Psoas muscle (tissue), 8 donors: ENCODE measurements around the gene COL27A1. TPM values are rescaled to one million over a fixed set of nuclear protein-coding genes. Genes with fewer than 3 reads are reported as not detected.
A peak's percentile ranks its signal among the peaks of the same experiment; 100 is the strongest.

ENCODE experiments used
- ATAC-seq, 4 donors: fragments of 200-7000 bp; cut with Tn5 transposase; one replicate each; pipeline ENCODE4 v1.9.1; 2020; ENCODE audit warnings: moderate library complexity in 3 of 4, mild to moderate bottlenecking in 2 of 4
- DNase-seq, 2 donors: peaks; one replicate each; pipeline ENCODE4 v3.0.0-alpha.2; 2020
- H3K27ac ChIP-seq: fragments of 200-600 bp; one replicate; pipeline ENCODE4 v1.8.0; 2022
- H3K27me3 ChIP-seq, 3 donors: fragments of 200-600 bp in 1 of 3; one replicate each; pipeline versions ENCODE4 v1.6.1 to v1.8.0; 2013 to 2022; ENCODE audit warnings: low read length in 2 of 3, mild to moderate bottlenecking in 2 of 3, moderate library complexity in 1 of 3; ENCODE audit not compliant: insufficient read depth in 3 of 3
- H3K36me3 ChIP-seq, 2 donors: fragments of 200-600 bp in 1 of 2; one replicate each; pipeline versions ENCODE4 v1.6.1 to v1.8.0; 2013 to 2022; ENCODE audit warnings: low read depth in 1 of 2, mild to moderate bottlenecking in 1 of 2, moderate library complexity in 1 of 2; ENCODE audit not compliant: insufficient read depth in 1 of 2
- H3K4me1 ChIP-seq: fragments of 200-600 bp; one replicate; pipeline ENCODE4 v1.8.0; 2022
- H3K4me3 ChIP-seq: fragments of 200-600 bp; one replicate; pipeline ENCODE4 v1.8.0; 2022; ENCODE audit warnings: mild to moderate bottlenecking
- H3K9me3 ChIP-seq: fragments of 200-600 bp; one replicate; pipeline ENCODE4 v1.8.0; 2022
- whole genome bisulfite sequencing, 3 donors: extraction: QIAGEN DNeasy Blood & Tissue Kit; methylation state at CpG; one replicate each; pipeline versions ENCODE4 v1.1.6 to v1.1.7; 2013; 5-methylcytosine and 5-hydroxymethylcytosine counted together
- intact Hi-C, 2 donors: fragments of 100-400 bp; cut with DNase I; formaldehyde crosslinking; loops; one replicate each; pipeline versions ENCODE4 v1.11.0 to v1.14.2; 2022
- polyA plus RNA-seq, 3 donors: library from polyadenylated mRNA; stranded (reverse); fragments of 200-250 nt; gene quantifications; one replicate each; pipeline ENCODE4 v1.2.3, GENCODE V29; 2013
- total RNA-seq, 4 donors: library from RNA; stranded (reverse); fragmentation: NEBNext Ultra II Directional in 2 of 4; extraction: Animal tissue kit (Norgen Biotek cat#: 25700) in 2 of 4; gene quantifications; one replicate each; pipeline versions ENCODE4 v1.2.1 to v1.2.4, GENCODE V29; 2021 to 2023
- TF ChIP-seq, protein P1 (sequence below): fragments of 200-600 bp; IDR thresholded peaks from one replicate; pipeline ENCODE4 v1.8.0; 2022; ENCODE audit warnings: antibody characterized with exemption
- donor health status: healthy with polysubstance abuse.
- donor health status: DM: no; HTN: no; CAD: no; lungs with moderate emphysema.
- donor health status: Bipolar disorder and iron deficiency.
- donor health status: healthy.
- donor health status: DM: yes; HTN: yes; CAD: no.
- donor health status: DM: no; HTN: no; CAD: no.
- donor health status: DM: no; HTN: no; CAD: no.
- donor health status: DM: yes; HTN: yes; CAD: no.

COL27A1 gene
- total and polyA plus RNA-seq, 7 donors: 1.1 to 8.5 (median 3.9) TPM

DNA sequence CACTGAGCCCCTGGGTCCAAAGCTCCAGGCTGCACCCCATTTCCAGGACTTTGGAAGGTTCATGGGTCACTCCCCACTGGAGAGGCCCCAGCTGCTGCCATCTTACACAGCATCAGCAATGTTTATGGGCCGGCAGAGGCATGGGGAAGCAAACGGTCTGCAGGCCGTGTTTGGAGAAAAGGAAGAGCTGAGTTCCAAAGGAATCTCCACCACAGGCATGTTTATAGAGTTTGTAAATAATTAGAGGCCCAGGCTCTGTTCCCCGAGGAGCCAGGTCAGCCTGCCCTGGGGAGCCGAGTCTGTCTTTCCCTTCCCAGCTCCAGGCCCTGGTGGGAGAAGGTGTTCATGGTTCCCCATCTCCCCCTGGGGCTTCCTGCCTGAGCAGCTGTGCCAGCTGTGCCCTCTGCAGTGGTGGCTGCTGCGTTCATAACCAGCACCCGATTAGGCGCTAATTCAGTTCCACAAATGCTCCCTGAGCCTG lies 64.8 kb downstream of the COL27A1 start:
- 86 to 92% (median 88%) methylated on average over 8 of the region's 8 CpGs for WGBS, 3 donors
- no peaks in the 10 kb centered on the region for H3K9me3 ChIP-seq
- no peak for ATAC-seq
- H3K4me1 ChIP-seq: peaks cover 16% of the 10 kb centered on the region
- no peak overlapping the region for H3K27ac ChIP-seq
- no peaks in the 10 kb centered on the region for H3K36me3 ChIP-seq
- no peak overlapping the region for H3K4me3 ChIP-seq
- TF ChIP-seq, protein P1, sequence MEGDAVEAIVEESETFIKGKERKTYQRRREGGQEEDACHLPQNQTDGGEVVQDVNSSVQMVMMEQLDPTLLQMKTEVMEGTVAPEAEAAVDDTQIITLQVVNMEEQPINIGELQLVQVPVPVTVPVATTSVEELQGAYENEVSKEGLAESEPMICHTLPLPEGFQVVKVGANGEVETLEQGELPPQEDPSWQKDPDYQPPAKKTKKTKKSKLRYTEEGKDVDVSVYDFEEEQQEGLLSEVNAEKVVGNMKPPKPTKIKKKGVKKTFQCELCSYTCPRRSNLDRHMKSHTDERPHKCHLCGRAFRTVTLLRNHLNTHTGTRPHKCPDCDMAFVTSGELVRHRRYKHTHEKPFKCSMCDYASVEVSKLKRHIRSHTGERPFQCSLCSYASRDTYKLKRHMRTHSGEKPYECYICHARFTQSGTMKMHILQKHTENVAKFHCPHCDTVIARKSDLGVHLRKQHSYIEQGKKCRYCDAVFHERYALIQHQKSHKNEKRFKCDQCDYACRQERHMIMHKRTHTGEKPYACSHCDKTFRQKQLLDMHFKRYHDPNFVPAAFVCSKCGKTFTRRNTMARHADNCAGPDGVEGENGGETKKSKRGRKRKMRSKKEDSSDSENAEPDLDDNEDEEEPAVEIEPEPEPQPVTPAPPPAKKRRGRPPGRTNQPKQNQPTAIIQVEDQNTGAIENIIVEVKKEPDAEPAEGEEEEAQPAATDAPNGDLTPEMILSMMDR: no peak
- intact Hi-C loops: no loop called here
- no peak for DNase-seq
- no peaks in the 10 kb centered on the region for H3K27me3 ChIP-seq

DNA sequence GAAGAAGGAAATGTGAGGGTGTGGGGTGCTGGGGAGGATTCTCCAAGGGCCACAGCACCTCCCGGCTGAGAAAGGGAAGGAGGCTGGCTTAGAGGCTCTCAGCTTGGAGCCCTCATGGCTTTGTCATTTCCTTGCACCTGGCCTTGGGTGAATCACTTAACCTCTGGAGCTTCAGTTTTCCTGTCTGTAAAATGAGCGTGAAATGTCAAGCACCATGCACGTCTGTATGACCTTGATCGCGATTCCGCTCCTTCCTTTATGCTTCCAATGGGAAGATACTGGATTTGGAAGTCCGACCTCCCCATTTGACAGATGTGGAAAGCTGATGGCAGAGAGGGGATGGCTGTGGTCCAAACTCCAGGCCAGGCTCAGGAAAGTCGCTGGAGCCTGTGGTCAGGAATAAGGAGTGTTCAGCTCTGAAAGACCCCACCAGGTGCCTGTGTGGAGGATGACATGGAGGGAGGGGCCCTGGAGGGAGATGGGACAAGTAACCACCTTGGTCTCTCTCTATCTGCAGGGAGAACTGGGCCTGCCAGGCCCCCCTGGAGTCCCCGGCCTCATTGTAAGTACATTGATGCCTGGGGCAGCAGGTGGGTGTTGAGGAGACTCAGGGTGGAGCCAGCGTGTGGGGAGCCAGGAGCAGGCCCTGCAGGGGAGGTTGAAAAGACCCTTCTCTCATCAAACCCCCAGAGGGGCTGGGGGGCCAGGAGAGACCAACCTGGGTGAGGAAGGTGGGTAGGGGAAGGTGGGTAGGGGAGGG lies 66.5 kb downstream of the COL27A1 start:
- intact Hi-C loops: no loop called here
- DNase-seq: no peak

DNA sequence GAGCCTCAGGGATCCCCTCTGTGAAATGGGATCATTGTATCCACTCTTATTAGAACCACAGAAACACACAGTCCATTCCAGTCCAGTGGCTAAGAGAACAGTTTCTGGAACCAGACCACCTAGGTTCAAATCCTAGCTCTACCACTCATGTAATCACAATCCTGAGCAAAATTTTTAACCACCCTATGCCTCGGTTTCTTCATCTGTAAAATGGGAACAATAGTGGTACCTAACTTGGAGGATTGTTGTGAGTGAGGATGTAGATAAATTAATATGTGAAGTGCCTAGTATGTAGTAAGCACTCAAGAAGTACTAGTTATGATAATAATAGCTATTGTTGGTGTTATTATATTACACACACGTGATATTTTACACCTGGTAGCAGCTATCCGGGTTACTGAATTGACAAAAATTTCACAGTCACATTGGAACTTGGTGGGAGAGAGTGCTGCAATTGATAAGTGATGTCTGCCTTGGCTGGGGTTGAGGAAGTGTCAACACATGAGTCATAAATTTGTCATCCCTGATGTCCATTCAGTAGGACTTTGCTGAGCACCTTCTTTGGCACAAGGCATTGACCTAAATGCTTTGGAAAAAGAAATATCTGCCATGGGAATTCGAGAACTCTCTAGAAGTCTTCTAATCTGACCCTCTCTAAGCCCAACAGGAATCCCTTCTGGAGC lies 68.4 kb downstream of the COL27A1 start:
- TF ChIP-seq, protein P1: no peak
- H3K4me3 ChIP-seq: no peak overlapping the region
- H3K9me3 ChIP-seq: no peaks in the 10 kb centered on the region
- no peaks in the 10 kb centered on the region for H3K36me3 ChIP-seq
- intact Hi-C loops: no loop called here
- DNase-seq (no peak), ATAC-seq (peak; percentile 85 to 91 (median 88))
- WGBS, 3 donors: 53 to 73% (median 57%) methylated on average over 4 of the region's 4 CpGs
- no peaks in the 10 kb centered on the region for H3K27me3 ChIP-seq
- H3K27ac ChIP-seq: peak overlapping the region; percentile 67
- H3K4me1 ChIP-seq: peaks cover 8% of the 10 kb centered on the region

More for the DNA sequence above, 66.5 kb downstream of the COL27A1 start:
- 80 to 88% (median 83%) methylated on average over 10 of the region's 10 CpGs for WGBS, 3 donors
- no peaks in the 10 kb centered on the region for H3K36me3 ChIP-seq
- peaks cover 8% of the 10 kb centered on the region for H3K4me1 ChIP-seq
- no peak for ATAC-seq
- H3K4me3 ChIP-seq: no peak overlapping the region
- H3K9me3 ChIP-seq: no peaks in the 10 kb centered on the region
- H3K27ac ChIP-seq: no peak overlapping the region
- TF ChIP-seq, protein P1: no peak
- no peaks in the 10 kb centered on the region for H3K27me3 ChIP-seq

DNA sequence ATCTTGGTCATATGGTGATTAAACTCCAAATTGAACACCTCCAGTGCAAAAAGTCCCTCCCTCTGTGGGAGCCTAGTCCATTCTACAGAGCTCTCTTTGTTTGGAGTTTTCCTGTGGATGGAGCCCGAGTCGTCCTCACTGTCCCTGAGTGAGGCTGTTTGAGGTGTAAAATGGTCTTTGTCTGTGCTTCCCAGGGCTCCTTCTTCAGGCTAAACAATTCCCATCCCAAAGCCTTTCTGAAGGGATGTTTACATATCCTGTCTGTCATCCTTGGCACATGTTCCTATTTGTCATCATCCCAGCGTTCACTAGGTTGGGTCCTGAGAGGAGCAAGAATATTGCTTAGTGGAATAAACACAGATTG lies 68.9 kb downstream of the COL27A1 start:
- peak overlapping the region; percentile 67 for H3K27ac ChIP-seq
- H3K36me3 ChIP-seq: no peaks in the 10 kb centered on the region
- TF ChIP-seq, protein P1: no peak
- H3K4me3 ChIP-seq: no peak overlapping the region
- intact Hi-C loops: no loop called here
- no peaks in the 10 kb centered on the region for H3K9me3 ChIP-seq
- peaks cover 8% of the 10 kb centered on the region for H3K4me1 ChIP-seq
- no peaks in the 10 kb centered on the region for H3K27me3 ChIP-seq
- WGBS, 3 donors: 26 to 49% (median 42%) methylated on average over 3 of the region's 3 CpGs
- peak; percentile 29 to 77 (median 54) for ATAC-seq
- DNase-seq: no peak
